Activated T-cell treated with anti-CD3 and anti-CD28 coated beads for 4 hours (primary cell): ENCODE data around the gene PANX1.

Experiments used
- DNase-seq: peaks from one replicate; pipeline ENCODE4 v3.0.0-alpha.2; 2020

The PANX1 gene

GRCh38 chr11:94186342-94187203, 57.9 kb downstream of the PANX1 start:
- no peak for DNase-seq

- DNase-seq, result no peak
Observed at GRCh38 chr11:94193288-94193687, 64.6 kb downstream of the PANX1 start.

- no peak for DNase-seq
Observed at GRCh38 chr11:94194712-94195111, 66.1 kb downstream of the PANX1 start.

- no peak for DNase-seq
Observed at GRCh38 chr11:94196363-94196762, 67.7 kb downstream of the PANX1 start.

DNA sequence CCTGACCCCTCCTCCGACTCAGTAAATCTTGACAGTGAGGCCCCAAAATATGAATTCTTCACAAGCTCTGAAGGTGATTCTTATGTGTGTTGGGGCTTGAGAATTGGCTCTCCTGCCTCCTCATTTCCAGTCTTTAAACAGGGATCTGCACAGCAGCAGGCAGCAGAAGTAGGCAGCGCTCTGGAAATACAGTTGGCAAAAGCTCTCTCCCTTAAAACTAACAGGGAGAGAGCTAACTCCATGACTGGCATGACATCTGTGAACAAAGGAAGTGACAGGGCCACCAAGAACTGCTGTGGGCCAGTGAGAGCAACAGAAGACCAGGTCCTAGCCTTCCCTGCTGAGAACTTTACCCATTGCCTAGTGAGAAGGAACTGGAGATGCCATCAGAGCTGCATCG, 70.1 kb downstream of the PANX1 start:
- no peak for DNase-seq

DNA sequence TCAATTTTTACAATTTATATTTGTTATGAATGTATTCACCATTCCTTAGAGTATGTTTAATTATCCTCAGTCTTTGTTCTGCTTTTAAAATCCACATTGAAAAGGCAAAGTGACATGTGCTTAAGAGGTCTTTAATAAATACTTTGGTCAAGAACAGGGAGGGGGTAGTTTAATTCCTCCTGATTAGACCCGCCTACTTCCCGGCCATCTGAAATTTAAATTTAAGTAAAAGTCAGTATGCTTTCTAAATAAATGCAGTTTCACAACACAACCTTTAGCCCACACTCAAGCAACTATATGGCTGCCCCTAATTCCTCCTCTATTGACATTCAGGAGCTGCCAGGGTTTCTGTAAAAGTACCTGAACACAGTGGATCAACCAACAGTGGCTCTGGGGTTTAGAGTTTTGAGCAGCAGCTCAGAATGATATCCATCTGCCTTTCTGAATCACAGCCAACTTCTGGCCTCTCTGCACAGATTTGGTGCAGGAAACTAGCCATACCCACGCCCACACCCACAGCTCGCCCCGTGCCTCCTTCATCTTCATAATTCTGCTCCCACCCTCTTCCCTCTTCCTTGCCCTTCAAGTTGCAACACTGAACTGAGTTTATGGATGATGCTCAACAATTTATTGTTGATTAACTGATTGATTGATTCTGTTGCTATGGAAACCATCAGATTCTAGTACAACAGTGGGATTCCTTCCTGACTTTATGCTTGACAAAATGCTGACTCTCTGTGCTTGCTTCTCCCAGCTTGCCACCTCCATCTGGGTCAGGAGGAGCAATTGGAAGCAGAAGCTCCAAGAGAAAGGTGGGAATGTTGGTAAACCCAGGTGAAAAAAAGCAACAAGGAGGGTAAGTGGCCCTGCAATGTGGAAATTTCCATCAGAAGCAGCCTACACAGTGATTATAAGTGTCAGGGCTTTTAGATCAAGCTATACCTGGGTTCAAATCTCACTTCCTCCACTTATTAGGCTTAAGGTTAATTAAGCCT, 70.8 kb downstream of the PANX1 start:
- no peak for DNase-seq

DNA sequence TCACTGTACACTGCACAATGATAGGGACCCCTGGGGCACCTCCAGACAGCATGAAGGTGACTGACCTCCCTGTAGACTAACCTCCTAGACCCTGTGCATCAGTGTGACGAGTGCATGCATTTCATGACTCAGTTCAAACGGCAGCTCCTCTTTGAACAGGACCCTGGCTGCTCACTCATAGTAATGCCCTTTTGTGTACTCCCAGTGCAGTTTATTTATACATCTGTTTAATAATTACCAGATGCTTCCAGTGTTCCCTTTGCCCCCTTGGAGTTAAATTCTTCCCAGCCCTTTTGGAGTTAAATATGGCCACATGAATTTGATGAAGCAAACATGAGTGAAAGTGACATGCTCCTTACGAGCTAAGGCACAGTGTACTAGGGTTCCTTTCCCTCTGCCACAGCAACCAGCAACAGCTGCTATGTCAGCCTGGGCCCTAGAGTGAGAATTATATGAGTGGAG, 72.4 kb downstream of the PANX1 start:
- DNase-seq, result no peak

GRCh38 chr11:94203070-94203469, 74.4 kb downstream of the PANX1 start:
- no peak for DNase-seq

DNA sequence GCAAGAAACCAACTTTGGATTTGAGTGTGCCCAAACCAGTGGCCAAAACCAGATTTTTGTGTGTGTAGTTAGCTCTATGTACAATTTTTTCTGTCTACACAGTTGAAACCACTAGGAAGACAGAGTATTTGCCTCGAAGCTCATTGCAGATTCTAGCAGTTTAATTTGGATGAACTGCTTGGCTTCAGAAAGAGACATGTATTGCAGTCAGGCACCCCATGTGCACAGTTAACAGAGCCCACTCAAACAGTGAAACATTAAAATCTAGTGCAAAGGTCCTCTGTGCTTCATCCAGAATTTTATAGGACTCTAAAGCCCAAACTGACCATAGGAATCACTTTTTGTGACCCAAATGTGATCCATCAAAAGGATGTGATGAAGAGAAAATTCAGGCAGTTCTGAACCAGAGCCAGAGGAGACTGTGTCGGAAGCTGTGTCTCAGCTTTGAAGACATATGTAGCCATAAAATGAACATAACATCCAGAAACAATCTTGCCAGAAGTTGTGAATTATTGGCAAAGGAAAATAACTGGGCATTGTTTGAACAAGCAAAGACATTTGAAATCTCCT, 82.7 kb downstream of the PANX1 start:
- no peak for DNase-seq

DNA sequence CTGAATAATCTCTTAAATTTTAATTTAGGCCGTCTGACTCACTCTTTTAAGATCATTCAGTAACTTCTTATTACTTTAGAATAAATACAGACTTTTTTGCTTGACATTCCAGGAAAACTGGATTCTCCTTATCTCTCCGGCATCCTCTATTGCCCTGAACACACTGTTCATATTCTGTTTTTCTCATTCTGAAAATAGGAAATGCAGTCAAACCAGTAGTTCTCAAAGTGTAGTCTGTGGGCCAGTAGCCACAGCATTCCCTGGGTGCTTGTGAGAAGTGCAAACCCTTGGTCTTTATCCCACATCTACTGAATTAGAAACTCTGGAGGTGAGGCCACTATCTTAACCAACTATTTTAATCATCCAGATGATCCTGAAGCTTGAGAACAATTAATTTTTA, 84.3 kb downstream of the PANX1 start:
- no peak for DNase-seq

GRCh38 chr11:94217705-94218104, 89.1 kb downstream of the PANX1 start:
- no peak for DNase-seq

DNA sequence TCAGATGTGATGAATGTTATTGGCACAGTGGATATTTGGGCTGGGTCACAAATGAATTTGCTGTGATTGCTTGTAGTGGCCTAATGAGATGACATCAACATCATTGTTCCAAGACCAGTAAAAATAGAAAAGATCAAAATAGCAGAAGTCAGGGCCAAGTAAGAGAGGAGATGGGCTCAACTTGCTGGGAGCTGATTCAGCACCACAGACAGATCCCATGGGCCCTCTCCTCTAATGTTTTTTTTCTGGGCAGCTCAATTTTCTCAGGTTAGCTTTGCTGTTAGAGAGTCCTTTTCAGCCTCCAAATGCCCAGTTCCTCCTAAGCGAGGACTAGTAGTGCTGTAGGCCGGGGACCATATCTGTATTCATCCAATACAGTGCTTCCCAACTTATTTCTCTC, 89.7 kb downstream of the PANX1 start:
- no peak for DNase-seq

DNA sequence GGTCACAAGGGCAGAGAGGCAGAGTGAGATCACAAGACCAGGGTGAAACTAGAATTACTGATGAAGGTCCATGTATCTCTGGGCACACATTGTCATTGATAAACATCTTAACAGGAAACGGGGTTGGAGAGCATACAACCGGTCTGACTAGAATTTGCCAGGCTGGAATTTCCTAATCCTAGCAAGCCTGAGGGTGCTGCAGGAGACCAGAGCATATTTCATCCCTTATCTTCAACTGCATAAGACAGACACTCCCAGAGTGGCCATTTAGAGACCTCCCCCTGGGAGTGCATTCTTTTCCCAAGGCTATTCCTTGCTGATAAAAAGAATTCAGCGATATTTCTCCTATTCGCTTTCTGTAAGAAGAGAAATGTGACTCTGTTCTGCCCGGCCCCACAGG, 91.1 kb downstream of the PANX1 start:
- no peak for DNase-seq

GRCh38 chr11:94224078-94224477, 95.4 kb downstream of the PANX1 start:
- DNase-seq, result no peak
